HG03045 (cell line): Measurements from ENCODE around the gene UCP3.

ENCODE experiments used
- ATAC-seq: cut with Tn5 transposase; IDR thresholded peaks from one replicate; pipeline ENCODE4 v1.9.1; 2021; ENCODE audit warnings: mild to moderate bottlenecking, moderate library complexity; ENCODE audit not compliant: unreplicated experiment

The UCP3 gene

GRCh38 chr11:73980001-73980961 is 28.6 kb downstream of the UCP3 start:
- peak; percentile 27 for ATAC-seq

DNA sequence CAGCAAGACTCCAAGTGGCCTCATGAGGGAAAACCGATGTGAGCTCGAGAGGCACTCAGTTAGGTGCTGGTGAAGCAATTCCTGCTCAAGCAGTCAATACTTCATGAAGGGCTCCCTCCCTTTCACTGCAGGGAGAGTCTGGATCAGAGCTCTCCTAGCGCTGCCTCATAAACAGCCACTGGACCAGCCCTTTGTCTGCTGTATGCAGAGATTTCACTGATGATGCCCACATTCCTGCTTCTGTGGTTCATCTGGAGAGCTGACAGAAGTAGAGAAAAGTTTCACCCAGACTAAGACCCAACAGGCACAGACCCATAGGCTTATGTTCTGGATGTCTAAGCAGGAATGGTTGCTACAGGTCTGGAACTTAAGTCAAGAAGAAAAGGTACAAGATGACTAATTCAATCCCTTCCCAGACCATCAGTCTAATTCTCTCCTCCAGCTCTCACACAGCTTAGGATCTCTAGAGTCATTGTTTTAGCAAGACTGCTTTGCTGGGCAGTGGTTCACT is 30.3 kb downstream of the UCP3 start:
- no peak for ATAC-seq

GRCh38 chr11:73977856-73978519 is 30.9 kb downstream of the UCP3 start:
- ATAC-seq, result no peak

DNA sequence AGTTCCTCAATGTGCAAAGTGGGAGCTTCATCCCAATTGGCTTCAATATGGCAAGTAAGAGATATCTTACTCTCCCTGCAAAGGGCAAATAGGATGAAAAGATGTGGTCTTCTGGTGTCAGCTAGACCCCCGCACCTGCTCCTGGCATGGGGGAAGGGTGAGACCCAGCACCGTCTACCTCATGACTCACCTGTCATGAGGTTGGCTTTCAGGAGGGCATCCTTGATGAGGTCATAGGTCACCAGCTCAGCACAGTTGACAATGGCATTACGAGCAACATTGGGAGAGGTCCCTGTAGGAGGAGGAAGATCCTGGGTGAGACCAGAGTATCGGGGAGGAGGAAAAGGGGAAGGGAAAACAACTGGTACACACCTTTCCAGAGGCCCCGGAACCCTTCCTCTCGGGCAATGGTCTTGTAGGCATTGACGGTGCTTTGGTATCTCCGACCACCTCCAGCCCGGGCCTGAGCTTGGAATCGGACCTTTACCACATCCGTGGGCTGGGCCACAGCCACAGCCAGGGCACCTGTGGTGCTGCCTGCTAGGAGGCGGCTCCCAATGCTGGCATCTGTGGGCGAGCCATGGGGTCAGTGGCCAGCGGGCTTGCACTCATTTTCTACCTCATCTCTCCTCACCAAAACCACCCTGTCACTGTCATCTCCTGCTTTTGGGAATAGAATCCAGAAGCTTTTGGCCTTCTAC is 32.3 kb downstream of the UCP3 start:
- no peak for ATAC-seq

DNA sequence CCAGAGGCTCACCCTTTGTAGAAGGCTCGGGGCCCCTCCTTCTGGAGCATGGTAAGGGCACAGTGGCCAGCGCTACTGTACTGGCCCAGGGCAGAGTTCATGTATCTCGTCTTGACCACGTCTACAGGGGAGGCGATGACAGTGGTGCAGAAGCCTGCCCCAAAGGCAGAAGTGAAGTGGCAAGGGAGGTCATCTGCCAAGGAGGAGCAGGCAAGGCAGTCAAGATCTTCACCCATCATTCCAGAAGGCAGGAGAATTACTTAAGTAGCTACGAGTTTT is 33.5 kb downstream of the UCP3 start:
- no peak for ATAC-seq

DNA sequence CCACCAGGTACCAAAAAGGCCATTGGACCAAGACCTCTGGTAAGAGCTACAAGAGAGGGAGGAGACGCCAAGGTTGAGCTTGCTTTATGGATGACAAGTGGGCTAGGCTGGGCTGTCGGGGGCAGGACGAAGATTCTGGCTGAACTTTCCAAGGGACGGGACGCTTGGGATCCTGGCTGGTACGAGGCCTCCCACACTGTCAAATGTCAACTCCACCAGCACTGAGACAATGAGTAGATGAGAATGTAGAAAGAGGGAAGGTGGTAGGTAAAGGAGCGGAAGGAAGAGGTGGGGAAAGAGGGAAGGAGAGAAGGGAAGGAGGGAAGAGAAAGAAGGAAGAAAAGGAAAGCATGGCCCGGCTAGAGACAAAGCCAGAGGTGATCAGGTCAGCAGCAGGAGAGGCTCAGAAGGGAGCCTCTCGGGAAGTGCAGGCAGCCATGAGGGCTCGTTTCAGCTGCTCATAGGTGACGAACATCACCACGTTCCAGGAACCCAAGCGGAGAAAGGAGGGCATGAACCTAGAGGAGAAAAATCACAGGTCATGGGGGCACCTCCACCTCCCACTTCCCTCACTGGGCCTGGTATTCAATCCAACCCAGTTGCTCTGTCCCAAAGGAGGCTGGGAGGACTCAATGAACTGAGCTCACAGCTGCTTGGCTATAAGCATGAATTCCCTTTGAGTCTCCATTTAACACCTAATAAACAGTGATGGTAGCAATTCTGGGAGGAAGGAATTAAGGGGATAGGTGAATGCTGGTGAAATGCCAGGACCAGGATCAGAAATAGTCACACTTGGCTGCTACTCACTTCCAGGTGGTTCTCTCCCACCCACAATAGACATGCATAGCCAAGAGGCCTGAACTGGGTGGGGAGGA is 34.0 kb downstream of the UCP3 start:
- no peak for ATAC-seq

DNA sequence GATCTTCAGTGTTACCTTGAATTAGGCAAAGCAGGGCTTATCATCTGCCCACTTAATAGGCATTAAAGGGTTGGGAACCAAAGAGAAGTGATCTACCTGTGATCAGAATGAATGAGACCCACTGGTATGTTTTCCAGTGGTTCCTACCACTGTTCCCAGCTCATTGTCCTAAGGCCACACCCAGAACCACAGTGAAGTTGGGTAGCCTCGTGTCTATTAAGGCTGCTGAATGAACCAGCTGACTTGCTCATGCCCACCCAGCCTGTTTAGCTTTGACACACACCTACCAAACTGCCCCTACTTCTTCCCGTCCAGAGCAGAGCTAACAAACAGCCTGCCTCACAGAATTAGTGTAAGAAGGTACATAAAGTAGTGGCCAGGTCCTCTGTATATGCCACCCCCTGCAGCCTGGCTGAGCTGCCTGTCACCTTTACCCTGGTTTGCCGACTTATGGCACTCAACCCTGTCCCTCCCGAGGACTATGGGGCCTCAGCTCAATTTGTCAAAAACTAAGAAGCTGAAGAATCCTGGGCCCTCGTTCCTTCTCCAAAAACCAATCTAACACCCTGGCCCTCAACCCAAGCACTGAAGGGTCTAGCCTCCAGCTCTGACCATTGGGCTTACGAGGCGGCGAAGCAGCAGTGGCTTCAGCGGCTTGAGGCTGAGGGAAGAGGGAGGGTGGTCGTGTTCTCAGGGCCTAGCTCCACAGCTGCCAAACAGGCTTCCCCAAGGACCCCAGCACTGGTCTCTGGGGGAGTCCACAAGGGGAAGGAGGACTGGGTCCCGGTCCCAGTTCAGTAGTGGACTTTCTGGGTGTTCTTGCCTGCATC is 36.0 kb downstream of the UCP3 start:
- ATAC-seq, result no peak

GRCh38 chr11:73972187-73972586 is 36.7 kb downstream of the UCP3 start:
- ATAC-seq, result no peak

DNA sequence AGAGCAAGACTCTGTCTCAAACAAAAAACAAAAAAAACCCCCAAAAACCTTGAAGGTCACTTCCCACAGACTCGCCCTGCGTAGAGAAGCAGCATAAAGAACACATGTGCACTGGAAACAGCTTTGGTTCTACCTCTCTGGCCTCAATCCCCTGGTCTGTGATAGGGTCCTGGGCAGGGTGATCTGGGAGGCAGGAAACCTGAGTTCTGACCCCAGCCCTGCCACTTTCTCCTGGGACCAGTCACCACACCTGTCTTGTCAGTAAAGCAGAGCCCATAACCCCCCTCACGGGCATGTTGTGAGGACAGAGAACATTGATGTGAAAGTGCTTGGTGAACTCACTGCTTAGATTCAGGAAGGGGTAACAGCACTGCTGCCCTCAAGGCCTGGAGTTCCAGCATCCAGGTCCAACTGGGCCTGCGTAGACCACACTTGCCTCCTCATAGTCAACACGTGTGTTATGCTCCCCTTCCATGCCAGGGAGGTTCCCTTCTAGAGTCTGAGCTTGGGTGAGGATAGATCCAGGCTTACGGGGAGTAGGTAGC is 37.6 kb downstream of the UCP3 start:
- ATAC-seq, result no peak

DNA sequence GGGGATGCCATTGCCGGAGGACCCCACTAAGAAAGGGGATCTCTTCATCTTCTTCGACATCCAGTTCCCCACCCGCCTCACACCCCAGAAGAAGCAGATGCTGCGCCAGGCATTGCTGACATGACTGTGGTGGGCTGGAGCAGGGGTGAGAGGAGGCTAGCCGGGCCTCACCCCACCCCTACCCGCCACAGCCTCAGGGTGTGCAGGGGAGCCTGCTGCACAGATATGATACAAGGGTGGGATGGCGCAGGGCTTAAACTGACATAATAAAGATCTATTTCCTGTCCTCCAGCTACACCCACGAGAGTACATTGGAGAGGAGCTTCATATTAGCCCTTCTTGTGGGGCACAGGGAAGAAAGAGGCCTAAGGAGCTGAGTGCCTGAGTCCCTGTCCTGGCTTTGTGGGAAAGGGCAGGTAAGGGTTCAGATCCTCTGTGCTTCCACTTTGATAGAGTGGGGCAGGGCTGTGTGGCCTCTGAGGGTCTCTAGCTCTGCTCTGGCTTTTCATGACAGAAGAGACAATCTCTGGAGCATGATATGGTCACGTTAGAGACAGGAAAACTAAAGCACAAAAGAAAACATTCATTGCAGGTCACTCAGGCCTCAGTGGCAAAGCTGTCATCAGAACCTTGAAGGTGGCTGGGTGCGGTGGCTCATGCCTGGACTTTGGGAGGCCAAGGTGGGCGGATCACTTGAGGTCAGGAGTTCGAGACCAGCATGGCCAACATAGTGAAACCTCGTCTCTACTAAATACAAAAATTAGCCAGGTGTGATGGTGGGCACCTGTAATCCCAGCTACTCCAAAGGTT is 38.7 kb downstream of the UCP3 start:
- ATAC-seq, result no peak

DNA sequence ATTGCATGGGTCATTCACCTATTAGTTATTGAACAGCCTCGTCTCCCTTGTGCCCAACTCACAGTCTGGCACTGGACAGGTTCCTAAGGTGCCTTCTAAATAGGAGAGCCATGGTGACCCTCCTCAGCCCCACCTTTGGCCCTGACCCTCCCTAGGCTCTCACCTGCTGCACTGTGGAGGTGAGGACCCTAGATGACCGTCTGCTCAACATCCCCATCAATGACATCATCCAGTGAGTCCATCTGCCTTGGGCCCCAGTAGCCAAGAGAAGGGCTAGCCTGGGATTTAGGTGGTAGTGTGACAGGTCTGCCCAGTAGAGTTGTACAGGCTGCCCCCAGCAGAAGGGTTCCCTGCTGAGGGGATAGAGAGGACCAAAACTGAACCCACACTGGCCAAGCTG is 39.8 kb downstream of the UCP3 start:
- ATAC-seq, result no peak

GRCh38 chr11:73968356-73968966 is 40.4 kb downstream of the UCP3 start:
- no peak for ATAC-seq

DNA sequence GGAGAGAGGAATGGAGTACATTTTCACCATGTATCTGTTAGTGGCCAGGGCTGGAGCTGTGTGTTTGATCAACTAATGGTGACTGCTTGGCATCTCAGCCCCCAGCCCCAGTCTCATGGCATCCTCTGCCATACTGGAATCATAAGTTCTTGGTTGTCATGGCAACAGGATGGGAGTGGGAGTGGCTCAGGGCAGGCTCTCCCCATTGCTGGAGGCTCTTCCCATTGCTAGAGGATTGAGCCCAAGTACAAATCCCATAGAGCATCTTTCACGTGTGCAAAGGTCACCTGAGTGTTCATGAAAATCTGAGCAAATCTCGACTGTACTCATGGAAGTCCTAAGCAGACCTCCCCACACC is 43.1 kb downstream of the UCP3 start:
- ATAC-seq, result no peak

GRCh38 chr11:73965076-73965763 is 43.7 kb downstream of the UCP3 start:
- no peak for ATAC-seq

- no peak for ATAC-seq
Observed at GRCh38 chr11:73963861-73964260, 45.0 kb downstream of the UCP3 start.

- ATAC-seq, result no peak
Observed at GRCh38 chr11:73962101-73962705, 46.7 kb downstream of the UCP3 start.

- no peak for ATAC-seq
Observed at GRCh38 chr11:73961321-73961720, 47.6 kb downstream of the UCP3 start.
